Stimulated activated CD8-positive, alpha-beta memory T cell treated with anti-CD3 and anti-CD28 coated beads, Interleukin-7, amount 100 ng/mL, for 48 hours (primary cell): Measurements from ENCODE around the gene JOSD1.
"Not testable (repeated sequence)": the region's sequence is repeated elsewhere in the genome, so short reads cannot be mapped to it uniquely, and the experiment has no call there.

Experiments
- DNase-seq, 2 donors: peaks; one replicate each; pipeline ENCODE4 v3.0.0-alpha.2; 2020; ENCODE audit warnings: low read depth in 1 of 2; ENCODE audit errors: extremely low read depth in 1 of 2

Gene JOSD1

DNA sequence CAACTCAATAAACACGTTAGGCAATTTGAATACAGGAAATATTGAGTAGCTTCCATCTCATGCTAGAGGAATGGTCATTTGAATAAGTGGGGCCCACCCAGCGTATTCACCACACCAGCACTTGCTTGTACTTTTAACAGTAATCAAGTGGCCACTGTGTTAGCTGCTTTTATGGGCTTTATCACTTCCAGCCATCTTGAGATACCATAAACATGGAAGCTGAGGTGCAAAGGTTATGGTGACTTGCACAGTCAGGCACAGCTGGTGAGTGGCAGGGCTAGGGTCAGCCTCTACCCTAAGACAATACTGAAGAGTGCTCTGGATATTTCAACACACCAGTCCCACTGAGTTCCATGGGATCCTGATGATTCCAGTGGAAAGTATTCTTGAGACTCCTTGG lies 6.7 kb downstream of the JOSD1 start:
- no peak for DNase-seq

DNA sequence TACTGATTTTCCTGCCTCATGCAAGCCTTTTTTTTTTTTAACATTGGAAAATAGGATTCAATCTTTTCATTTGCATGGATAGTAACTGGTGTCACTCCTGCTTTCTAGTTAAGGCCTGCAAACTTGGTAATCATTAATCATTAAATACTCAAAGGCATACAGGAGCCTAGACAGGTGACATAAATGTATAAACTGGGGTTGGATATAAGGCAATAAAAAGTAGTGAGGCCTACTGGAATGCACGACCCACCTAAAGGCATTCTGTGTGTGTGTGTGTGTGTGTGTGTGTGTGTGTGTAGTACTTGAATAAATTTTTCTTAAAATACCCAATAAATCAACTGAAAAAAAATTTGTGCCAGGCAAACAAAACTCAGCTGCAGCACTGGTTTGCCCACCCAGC lies 11.1 kb downstream of the JOSD1 start:
- DNase-seq: no peak

DNA sequence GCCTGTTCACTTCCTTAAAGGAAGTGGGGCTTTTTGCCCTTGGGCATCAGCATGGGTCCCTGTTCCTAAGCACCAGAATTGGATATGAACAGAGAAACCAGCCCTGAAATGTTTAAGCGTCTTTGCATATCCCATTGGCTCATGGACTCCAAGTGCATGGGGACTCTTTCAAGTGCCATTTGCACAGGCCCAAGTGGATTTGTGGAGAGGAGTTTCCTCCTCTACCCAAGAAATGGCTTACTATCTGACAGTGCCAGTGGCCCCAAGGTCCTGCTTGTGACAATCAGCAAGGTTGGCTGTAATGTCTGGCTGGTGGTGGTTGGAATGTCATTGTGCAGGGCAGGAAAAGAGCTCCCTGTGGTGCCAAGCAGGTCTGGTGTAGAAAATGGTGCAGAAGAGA lies 15.0 kb downstream of the JOSD1 start:
- no peak for DNase-seq

DNA sequence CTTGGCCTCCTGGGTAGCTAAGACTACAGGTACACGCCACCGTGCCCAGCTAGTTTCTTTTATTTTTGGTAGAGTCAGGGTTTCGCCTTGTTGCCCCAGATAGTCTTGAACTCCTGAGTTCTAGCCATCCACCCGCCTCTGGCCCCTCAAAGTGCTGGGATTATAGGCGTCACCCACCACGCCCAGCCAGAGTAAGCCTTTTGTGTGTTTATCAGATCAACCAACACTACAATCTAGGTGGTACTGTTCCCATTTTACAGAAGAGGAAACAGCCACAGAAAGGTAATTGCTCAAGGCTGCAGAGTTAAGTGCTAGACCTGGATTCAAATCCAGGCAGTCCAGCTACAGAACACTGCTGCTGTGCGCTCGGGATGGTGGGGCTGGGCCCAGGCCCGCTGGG lies 15.8 kb downstream of the JOSD1 start:
- DNase-seq: no peak

DNA sequence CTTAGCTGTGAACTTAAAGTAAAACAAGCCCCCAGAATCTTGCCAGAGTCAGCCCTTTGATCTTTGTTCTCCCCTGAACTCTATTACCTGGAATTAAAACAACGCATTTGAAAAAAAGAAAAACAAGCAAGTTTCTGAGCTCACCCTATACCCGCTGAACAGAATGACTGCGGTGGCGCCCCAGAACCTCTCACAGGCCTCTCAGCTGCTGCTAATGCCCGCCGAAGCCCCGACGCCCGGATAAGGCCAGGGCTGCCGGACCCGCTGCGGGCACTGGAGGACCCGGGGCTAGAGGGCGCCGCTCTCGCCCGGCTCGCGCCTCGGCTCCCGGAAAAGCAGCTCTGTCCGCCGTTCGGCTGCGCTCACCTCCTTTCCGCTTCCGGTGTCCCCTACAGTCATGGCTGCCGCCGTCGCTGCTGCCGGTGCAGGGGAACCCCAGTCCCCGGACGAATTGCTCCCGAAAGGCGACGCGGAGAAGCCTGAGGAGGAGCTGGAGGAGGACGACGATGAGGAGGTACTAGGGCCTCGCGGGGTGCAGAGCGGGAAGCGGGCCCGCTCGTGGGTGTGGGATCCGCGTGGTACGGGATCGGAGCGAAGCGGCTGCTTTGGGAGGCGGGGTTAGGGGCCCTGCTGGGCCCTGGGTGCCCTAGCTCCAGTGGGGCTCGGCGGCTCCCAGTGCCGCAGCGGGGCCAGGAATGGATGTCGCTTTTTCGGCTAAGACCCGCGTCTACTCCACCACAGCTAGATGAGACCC lies 19.0 kb downstream of the JOSD1 start, which contains the start of gene TOMM22:
Gene TOMM22, plus strand, starts transcription at position 376 of the 754 bp plus-strand sequence. Its CDS starts 22 bp downstream, at position 398.
- peak; percentile 77 to 80 for DNase-seq

DNA sequence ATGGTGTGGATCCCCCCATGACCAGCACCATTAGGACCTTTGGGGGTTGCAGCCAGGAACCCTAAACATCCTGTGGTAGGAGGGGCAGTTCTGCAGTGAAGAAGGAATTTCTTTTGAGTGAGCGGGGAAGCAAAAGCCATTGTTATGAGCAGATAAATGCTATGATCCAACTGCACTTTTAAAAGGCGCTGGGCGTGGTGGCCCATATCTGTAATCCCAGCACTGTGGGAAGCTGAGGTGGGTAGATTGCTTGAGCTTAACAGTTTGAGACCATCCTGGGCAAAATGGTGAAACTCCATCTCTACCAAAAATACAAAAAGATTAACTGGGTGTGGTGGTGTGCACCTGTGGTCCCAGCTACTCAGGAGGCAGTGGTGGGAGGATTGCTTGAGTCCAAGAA lies 24.9 kb downstream of the JOSD1 start:
- no peak for DNase-seq

DNA sequence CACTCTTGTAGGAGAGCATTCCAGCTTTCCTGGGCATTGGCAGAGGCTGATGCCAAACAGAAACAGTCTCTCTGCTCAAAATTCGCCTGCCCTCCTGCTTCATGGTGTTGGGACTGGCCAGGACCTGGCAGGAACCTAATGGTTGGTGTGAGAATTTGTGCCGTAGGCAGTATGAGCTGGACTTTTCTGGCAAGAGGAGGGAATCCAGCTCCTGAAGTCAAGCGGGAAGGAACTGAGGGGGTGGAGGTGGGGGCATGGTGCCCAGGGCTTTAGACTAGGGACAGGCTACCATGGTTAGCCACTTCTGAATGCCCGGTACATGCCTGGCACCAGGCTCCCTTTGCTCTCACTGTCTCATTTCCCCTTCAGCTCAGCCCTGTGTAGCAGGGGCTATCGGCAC lies 25.9 kb downstream of the JOSD1 start:
- no peak for DNase-seq

DNA sequence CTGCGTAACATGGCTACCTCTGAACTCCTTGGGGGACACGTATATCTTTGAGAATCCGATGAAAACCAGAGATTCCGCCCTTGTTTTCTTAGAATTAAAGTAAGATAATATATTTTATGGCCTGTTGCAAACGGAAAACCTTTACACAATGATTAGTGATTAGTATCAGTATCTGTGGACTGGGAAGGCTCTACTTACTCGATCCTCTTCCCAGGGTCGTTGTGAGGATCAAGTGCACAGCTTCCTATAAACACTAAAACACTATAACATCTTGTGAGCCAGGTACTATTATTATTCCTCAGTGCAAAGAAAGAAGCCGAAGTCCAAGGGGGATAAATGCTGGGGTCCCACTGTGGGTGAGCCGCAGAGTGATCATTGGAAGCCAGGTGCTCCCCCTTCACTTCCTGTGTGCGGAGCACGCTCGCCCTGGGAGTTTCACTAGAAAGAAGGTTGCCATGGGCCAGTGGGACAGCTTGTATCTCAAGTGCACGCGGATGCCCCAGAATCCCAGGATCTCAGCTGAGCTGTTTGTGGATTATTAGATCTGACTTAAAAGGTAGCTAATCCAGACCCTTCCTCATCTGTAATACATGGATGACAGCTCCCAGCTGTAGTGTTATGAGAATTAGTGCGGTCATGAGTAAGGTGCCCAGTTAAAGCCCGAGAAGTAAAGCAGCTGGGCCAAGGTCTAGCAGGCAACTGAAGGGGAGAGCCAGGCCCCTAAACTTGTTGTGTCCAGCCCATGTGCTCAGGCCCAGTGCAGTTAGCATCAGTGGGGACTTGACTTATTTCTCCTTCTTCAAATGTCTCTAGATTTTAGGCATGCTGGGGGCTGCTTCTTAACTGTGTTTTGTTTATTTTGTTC lies 43.5 kb downstream of the JOSD1 start:
- peak; percentile 21 to 29 for DNase-seq

DNA sequence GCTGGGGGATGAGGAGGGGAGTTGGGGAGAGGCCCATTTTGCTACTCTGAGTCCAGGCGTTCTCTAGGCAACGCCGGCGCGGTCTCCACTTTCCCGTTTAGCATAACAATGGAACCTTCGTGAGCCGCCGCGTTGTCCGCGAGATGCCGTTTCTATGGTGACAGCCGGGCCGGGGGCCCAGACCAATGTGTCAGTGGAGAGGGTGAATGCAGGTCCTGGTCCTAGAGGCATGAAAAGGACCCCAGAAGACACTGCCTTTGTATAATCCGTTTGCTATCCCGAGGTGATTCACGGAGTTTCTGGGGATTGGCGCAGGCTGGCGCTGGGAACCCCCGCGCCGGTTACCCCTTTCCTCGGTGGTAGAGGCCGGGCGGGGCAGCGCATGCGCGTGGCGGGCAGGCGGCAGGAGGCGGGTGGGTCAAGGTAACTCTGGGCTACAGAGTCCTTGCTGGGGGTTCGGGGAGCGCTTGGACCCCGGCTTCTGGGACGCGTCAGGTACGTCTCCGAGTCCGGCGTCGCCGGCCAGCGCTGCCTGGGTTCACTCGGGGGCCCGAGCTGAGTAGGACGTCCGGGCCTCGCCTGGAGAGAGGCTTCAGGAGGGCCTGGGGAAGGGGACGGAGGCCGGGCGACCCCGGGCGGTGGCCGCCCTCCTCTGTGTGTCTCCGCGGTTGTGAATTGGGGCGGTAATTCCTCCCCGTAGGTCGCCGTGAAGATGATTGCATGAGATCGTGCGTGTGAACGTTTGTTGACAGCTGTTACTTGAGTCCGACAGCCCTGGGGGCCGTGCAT lies 44.3 kb downstream of the JOSD1 start, which contains the start of the genes CBY1 and FAM227A:
Gene CBY1, plus strand, starts transcription at position 383 of the 789 bp plus-strand sequence. CDS start 11,417 bp downstream, outside the sequence.
Gene FAM227A, minus strand, starts transcription at position 137 of the 789 bp plus-strand sequence. CDS start 6,224 bp downstream, outside the sequence.
- peak; percentile 77 for DNase-seq

DNA sequence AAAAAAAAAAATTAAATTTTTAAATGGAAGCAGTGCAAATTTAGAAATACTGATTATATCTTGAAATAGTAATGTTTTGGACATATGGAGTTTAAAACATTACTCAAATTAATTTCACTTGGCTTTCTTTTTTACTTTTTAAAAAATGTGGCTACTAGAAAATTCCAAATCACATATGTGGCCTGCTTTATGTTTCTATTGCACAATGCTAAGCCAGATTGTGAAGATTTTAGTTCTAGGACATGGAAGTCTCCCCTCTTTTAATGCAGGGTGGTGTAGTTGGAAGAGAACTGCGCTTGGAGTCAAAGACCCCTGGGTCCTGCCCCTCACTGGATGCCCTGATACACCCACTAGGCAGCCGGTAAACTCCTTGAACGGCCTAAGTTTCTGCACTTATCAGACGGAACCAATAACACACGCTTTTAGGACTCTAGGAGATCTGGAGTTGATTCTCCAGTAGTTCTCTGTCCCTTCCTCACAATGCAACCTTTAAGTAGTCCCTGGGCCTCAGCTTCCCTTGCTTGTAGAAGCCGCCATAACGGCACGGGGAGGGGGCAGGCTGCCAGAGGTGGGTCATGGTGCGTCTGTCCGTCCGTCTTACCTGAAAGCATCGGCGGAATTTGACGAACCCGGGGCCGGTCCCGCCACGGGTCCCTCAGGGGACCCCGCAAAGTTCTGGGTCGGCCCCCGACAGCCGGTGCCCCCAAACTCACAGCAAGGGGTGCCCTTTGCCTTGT lies 45.1 kb downstream of the JOSD1 start:
- no peak for DNase-seq

DNA sequence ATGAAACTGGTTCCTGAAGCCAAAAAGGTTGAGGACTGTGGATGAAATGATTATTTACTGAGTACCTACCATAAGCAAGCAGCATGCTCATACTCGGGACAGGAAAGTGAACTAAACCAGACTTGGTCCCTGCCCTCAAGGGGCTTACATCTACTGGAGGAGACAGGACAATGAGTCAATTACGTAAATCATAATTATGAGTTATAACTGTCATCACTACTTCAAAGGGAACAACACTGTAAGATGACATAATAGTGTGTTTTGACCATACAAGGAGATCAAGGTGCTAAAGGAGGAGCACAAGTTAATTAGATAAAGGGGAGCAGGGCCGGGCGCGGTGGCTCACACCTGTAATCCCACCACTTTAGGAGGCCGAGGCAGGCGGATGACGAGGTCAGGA lies 47.0 kb downstream of the JOSD1 start:
- DNase-seq: no peak

DNA sequence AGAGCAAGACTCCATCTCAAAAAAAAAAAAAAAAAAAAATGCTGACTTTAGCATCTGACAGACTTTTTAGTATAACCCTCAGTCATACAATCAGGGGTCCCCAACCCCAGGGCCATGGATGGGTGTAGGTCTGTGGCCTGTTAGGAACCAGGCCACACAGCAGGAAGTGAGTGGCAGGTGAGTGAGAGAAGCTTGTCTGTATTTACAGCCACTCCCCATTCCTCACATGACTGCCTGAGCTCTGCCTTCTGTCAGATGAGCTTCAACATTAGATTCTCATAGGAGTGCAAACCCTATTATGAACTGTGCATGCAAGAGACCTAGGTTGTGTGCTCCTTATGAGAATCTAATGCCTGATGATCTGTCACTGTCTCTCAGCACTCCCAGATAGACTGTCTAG lies 47.9 kb downstream of the JOSD1 start:
- no peak for DNase-seq

DNA sequence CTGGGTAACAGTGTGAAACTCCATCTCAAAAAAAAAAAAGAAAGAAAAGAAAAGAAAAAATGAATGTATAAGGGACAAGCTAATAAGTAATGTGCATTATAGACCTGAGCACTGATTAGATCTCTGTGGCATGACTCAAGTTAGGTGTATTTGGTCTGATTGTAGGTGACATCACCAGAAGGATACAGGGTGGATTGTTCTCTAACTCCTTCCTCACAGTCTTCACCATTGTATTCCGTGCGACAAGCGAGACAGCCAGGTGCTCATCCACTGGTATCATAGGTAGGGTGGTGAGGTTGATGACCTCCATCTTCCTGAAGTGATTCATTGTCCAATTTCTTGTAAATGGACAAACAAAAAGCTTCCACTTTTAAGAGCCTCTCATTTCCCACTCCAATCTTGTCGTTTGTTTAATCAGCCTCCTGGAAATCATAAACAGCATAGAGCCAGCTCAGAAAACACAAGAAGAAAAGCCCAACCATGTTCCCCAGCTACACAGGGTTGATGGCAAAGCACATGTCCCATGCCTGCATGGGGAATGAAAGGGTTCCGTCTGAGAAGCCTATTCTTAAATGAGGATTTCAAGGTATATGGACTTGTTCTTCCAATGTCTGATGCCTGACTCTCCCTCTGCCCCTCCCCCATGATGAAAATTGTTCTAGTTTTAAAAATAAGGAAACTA lies 50.8 kb downstream of the JOSD1 start:
- DNase-seq: no peak

DNA sequence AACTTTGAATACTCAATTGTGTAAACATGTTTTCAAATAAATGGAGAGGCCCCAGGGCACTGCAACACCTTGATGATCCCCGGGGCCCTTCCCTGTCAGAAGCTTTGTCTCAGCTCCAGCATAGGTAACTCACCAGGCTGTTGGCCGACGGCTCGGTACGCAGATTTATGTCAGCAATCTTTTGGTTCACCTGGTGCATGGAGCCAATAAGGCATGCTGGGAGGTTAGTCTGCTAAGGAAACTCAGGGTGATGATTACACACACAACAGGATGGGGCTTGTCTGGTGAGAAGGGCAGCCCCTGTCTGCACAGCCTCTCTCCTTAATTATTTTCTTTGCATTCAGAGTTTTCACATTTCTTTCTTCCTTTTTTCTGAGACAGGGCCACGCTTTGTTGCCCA lies 55.3 kb downstream of the JOSD1 start:
- DNase-seq: no peak

DNA sequence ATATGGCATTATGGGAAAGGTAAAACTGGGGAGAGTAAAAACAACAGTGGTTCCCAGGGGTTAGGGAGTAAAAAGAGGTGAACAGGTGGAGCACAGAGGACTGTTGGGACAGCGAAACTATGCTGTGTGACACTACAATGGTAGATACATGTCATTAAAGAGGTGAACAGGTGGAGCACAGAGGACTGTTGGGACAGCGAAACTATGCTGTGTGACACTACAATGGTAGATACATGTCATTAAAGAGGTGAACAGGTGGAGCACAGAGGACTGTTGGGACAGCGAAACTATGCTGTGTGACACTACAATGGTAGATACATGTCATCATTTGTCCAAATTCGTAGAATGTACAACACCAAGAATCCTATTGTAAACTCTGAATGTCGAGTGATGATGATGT lies 56.5 kb downstream of the JOSD1 start:
- not testable (repeated sequence) for DNase-seq

DNA sequence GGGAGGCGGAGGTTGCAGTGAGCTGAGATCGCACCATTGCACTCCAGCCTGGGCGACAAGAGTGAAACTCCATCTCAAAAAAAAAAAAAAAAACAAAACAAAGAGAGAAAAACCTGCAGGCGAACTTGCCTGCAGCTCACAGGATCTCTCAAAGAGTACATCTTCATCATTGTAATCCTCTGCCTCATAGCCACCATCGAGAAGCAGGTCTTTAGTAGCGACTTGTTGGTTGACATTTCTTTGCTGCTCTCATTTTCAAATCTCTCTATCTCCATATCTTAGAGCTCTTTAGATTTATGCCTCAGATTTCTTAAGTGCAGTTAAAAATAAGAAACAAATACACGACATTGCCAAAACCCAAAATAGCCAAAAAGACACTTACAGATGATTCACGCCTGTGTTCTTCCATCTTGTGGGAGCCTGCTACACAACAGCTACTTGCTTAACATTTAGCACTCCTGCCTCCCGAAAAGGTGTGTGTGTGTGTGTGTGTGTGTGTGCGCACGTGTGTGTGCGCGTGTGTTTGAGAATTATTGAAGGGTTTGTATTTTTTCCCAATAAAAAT lies 59.2 kb downstream of the JOSD1 start:
- no peak for DNase-seq

DNA sequence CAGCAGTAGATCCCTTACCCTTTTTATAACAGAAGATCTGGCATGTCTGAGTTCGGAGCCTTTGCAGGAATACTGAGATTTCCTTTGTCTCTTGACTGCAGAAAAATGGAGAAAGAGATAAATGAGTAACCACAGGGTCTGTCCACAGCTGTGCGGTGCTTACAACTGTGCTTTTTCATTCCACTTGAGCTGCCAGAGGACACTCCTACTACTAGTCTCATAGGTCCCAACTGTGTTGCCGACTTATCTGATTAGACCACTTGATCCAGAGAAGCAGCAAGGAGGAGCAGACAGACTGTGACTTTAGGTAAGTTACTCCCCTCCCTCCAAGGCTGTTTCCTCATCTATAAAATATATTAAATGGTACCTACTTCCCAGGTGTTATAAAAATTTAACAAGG lies 62.0 kb downstream of the JOSD1 start:
- no peak for DNase-seq

DNA sequence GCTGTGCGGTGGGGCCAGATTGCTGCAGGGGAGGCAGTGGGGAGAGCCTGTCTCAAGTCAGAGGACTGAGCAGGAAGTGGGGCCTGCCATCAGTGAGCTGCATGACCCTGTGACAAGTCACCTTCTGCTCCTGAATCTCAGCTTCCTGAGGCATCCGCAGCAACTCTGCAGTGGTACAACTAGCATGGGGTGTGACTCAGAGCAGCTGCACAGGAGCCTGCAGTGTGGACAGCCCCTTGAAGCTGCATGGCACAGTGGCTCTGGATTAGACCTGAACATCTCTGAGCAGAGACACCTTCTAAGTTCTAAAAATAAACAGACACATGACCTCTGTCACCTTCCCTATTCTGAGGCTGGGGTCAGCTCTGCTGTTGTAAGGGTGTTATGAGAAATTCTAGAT lies 62.5 kb downstream of the JOSD1 start:
- DNase-seq: no peak
